NCI-H2196 treated with DMSO at 0.1 percent for 48 hours (cell line): ENCODE data around the gene TRMU.

ENCODE experiments used
- DNase-seq: peaks from one replicate; lab custom pipeline; 2025; ENCODE audit not compliant: unreplicated experiment; lab: John Stamatoyannopoulos, UW

Gene TRMU

GRCh38 chr22:46406791-46407190, 71.3 kb downstream of the TRMU start:
- no peak for DNase-seq
